H1 (cell line): ENCODE measurements around the gene CARD11.

Source experiments
- BRCA1 ChIP-seq: IDR thresholded peaks from 2 replicates; pipeline ENCODE4 v1.6.1; 2012; ENCODE audit warnings: low read depth, low read length, improper control_type of control experiment
- CHD2 ChIP-seq: IDR thresholded peaks from 2 replicates; pipeline ENCODE4 v1.6.1; 2012; ENCODE audit warnings: low read length, improper control_type of control experiment
- EP300 ChIP-seq, 2 experiments: IDR thresholded peaks; 1 replicate in 1 of 2; 2 replicates in 1 of 2; pipeline ENCODE4 v1.6.1; 2011 to 2012; ENCODE audit warnings: low read depth in 2 of 2, low read length in 2 of 2, mild to moderate bottlenecking in 2 of 2, borderline replicate concordance in 1 of 2, inconsistent platforms in 1 of 2, moderate library complexity in 1 of 2
- RFX5 ChIP-seq: IDR thresholded peaks from 2 replicates; pipeline ENCODE4 v1.6.1; 2011; ENCODE audit warnings: low read depth, low read length, improper control_type of control experiment, borderline replicate concordance
- RXRA ChIP-seq: IDR thresholded peaks from 2 replicates; pipeline ENCODE4 v1.6.1; 2011; ENCODE audit warnings: low read depth, mild to moderate bottlenecking, low read length, moderate library complexity; ENCODE audit not compliant: insufficient read depth
- SRF ChIP-seq: IDR thresholded peaks from 2 replicates; pipeline ENCODE4 v1.6.1; 2011; ENCODE audit warnings: mild to moderate bottlenecking, low read depth, low read length, moderate library complexity
- YY1 ChIP-seq: IDR thresholded peaks from 2 replicates; pipeline ENCODE4 v1.6.1; 2011; ENCODE audit warnings: low read depth, mild to moderate bottlenecking, low read length
- TF ChIP-seq, protein P1 (sequence below), 3 experiments: IDR thresholded peaks; 1 replicate in 2 of 3; 2 replicates in 1 of 3; pipeline versions ENCODE4 v1.5.1 to v1.6.1; 2011; ENCODE audit warnings: low read length in 3 of 3, mild to moderate bottlenecking in 3 of 3, inconsistent platforms in 2 of 3, low read depth in 1 of 3, moderate library complexity in 1 of 3; ENCODE audit not compliant: insufficient read depth in 1 of 3; ENCODE audit errors: control extremely low read depth in 1 of 3
- TF ChIP-seq, protein P2 (sequence below): IDR thresholded peaks from 2 replicates; pipeline ENCODE4 v1.6.1; 2011; ENCODE audit warnings: low read length, improper control_type of control experiment

DNA sequence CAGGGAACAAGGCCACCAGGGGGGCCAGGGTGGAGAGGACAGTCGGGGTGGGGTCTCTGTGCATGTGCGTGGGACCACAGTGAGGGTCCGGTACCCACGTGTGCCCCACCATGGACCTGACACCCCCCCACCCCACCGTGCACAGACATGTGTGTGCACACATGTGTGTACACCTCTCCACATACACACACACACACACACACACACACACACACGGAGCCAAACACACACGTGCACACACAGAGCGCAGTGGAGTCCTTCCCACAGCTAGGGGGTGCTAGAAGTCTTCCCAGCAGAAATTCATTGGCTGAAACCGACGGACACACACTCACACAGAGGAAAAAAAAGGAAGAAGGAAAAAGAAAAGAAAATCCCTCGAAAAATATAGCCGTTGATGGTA, 156.8 kb downstream of the CARD11 start:
- TF ChIP-seq BRCA1 (no peak), SRF (no peak), RFX5 (no peak), RXRA (no peak), YY1 (0 out of 2 replicates have a peak, but pooled peaks have one; percentile 14), CHD2 (no peak), EP300 (IDR thresholded peaks at IDR 0.05; ENCODE audit: borderline replicate concordance in 1 of 2, low read depth in 2 of 2, low read length in 2 of 2) (no peak)
- TF ChIP-seq, protein P1, sequence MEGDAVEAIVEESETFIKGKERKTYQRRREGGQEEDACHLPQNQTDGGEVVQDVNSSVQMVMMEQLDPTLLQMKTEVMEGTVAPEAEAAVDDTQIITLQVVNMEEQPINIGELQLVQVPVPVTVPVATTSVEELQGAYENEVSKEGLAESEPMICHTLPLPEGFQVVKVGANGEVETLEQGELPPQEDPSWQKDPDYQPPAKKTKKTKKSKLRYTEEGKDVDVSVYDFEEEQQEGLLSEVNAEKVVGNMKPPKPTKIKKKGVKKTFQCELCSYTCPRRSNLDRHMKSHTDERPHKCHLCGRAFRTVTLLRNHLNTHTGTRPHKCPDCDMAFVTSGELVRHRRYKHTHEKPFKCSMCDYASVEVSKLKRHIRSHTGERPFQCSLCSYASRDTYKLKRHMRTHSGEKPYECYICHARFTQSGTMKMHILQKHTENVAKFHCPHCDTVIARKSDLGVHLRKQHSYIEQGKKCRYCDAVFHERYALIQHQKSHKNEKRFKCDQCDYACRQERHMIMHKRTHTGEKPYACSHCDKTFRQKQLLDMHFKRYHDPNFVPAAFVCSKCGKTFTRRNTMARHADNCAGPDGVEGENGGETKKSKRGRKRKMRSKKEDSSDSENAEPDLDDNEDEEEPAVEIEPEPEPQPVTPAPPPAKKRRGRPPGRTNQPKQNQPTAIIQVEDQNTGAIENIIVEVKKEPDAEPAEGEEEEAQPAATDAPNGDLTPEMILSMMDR (IDR thresholded peaks at IDR 0.05; ENCODE audit: control extremely low read depth in 1 of 3, insufficient read depth in 1 of 3, low read depth in 1 of 3, low read length in 3 of 3), result peak; percentile 84 to 92 (median 89)
- TF ChIP-seq, protein P2, sequence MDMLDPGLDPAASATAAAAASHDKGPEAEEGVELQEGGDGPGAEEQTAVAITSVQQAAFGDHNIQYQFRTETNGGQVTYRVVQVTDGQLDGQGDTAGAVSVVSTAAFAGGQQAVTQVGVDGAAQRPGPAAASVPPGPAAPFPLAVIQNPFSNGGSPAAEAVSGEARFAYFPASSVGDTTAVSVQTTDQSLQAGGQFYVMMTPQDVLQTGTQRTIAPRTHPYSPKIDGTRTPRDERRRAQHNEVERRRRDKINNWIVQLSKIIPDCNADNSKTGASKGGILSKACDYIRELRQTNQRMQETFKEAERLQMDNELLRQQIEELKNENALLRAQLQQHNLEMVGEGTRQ, result no peak
